Anterior cingulate cortex (tissue), 58 donors: Measurements from ENCODE around the gene RTEL1.
"Not testable (repeated sequence)": the region's sequence is repeated elsewhere in the genome, so short reads cannot be mapped to it uniquely, and the experiment has no call there.

ENCODE experiments used
- DNase-seq, 58 donors: peaks; one replicate each; lab custom pipeline; 2025; lab: John Stamatoyannopoulos, UW

The RTEL1 gene

DNA sequence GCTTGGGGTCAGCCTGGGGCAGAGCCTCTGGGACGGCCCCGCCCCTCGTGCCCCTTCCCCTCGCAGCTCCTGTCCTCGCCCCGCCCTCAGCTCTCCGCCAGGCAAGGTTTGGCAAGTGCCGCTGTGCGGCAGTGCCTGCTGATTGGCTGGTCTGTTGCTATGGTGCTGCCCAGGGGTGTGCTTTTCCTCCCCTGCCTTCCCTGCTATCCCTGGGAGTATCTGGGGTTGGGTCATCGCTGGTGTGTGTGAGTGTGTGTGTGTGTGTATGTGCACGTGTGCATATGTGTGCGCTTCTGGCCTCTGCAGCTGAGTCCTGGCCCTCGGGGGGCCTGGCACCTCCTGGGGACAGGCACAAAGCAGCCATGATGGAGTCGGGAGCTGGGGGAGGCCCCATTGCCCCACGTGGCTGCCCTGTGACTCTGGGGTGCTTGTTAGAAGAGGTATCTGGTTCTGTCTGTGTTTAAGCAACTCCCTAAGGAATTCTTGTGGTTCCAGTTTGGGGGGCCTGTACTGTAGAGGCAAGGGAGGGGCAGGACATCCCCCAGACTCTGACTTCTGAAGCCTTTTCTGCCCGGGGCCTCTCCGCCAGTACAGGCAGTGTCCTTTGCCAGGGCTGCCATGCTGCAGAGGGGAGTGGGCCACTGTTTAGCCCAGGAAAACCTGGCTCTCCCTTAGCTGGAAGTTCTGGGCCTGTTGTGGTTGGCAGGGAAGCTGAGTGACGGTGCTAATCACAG is 6.9 kb downstream of the RTEL1 start:
- peak in 50 of 58 donors; percentile 16 to 82 (median 45) for DNase-seq

DNA sequence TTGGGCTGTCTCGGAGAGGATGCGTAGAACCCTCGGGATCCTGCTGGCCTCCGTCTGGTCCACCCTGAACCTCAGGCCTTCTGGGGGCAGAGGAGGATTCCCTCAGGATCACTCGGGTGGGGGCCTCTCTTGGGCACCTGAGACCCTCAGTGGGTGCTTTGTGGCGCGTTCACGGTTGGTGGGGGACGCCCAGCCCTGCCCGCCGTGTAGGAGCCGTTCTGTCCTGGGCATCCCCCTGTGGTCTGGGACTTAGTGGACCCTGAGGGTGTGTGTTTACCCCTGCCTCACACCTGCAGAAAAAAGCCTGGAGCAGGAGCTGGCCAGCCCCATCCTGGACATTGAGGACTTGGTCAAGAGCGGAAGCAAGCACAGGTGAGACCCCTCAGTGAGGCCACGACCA is 7.6 kb downstream of the RTEL1 start:
- no peak for DNase-seq

DNA sequence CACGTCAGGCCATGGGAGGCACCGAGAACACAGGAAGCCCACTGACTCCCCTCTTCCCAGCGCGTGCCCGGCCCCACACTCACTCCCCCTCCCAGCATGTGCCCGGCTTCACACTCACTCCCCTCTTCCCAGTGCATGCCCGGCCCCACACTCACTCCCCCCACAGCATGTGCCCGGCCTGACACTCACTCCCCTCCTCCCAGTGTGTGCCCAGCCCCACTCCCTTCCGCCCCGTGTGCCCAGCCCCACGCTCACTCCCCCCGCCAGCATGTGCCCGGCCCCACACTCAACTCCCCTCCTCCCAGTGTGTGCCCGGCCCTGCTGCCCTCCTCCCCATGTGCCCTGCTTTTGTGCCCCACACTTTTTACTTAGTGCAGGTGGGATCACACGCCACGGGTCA is 9.7 kb downstream of the RTEL1 start:
- DNase-seq: no peak

DNA sequence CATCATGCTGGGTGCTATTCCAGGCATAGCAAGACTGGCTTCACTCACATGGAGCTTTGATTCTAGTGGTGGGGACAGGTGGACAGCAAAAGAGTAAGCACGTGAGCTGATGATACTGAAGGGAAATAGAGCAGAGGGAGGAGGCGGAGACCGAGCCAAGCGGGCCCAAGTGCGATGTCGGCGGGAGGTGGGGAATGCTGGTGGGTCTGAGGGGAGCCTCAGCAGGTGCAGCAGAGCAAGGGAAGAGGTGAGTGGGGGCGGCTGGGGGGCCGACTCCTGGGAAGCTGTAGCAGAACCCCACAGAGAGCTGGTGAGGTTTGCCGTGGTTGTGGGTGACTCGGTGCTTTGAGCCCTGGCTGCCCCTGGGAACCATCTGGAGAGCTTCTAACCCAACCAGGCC is 10.2 kb downstream of the RTEL1 start:
- no peak for DNase-seq

DNA sequence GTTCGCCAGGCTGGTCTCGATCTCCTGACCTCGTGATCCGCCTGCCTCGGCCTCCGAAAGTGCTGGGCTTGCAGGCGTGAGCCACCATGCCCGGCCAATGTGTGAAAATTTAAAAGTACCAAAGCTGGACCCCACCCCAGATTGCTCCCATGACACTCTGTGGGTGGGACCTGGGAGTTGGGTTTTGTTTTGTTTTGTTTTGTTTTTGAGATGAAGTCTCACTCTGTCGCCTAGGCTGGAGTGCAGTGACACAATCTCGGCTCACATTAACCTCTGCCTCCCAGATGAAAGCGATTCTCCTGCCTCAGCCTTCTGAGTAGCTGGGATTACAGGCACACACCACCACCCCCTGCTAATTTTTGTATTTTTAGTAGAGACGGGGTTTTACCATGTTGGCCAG is 13.6 kb downstream of the RTEL1 start:
- not testable (repeated sequence) for DNase-seq

DNA sequence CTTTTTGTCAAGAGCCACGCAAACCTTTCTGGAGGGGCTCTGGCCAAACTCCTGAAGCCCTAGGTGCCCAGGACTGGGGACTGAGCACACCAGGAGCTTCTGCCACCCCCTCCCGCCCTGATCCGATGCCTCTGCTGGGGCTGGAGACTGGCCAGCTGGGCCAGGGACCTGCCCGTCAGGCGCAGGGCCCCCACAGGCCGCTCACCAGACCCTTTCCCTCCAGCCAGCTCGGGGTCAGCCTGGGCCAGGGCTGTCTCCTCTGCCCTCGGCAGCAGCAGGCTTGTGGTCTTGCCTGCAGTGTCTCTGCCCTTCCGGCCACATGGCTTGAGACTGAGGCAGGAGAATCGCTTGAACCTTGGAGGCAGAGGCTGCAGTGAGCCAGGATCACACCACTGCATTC is 14.6 kb downstream of the RTEL1 start:
- DNase-seq: no peak

DNA sequence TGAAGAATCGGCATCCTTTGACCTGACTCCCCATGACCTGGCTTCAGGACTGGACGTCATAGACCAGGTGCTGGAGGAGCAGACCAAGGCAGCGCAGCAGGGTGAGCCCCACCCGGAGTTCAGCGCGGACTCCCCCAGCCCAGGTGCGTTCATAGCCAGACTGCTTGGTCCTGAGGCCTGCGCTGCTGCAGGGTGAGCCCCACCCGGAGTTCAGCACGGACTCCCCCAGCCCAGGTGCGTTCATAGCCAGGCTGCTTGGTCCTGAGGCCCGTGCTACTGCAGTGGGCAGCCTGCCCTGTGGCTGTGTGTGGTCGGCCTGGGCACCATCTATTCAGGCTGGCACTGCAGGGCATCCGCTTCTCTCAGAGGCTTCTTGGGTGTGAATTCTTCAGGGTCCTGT is 15.8 kb downstream of the RTEL1 start:
- no peak for DNase-seq

DNA sequence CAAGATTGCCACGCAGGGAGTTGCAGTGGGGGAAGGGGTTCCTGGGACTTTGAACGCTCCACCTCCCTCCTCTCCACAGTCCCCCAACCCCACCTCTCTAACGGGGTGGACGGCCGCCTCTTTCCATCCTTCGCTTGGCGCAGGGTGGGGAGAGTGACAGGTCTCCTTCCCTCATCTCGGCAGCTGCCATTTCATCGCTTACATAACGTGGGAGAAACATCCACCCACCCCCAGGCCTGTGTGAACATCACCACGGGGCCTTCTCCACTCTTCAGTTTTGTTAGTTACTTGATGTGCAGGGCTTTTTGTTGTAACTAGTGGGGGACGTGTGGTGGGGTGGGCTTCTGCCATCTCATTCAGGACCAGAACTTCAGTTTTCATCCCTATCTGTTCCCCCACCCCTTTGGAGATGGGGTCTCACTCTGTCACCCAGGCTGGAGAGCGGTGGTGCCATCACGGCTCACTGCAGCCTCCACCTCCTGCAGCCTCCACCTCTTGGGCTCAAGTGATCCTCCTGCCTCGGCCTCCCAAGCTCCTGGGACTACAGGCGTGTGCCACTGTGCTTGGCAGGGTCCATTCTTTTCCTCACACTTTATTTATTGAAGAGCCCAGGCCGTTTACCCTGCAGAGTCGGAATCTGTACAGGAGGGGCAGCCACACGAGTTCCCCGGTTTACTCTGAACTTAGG is 17.7 kb downstream of the RTEL1 start:
- DNase-seq: no peak

DNA sequence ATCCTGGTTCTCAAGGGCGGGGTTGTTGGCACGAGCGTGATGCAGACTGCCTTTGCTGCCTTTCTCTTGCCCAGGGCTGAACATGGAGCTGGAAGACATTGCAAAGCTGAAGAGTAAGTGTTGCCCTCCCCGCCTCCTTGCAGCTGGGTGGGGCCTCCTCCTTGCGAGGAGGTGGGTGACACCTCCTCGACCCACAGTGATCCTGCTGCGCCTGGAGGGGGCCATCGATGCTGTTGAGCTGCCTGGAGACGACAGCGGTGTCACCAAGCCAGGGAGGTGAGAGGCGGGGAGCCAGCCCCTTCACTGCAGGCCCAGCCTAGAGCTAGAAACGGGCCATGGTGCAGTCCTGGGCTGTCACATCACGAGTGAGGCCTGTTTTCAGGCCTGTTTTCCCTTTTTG is 20.0 kb downstream of the RTEL1 start:
- DNase-seq: peak in 1 of 58 donors; percentile 10

DNA sequence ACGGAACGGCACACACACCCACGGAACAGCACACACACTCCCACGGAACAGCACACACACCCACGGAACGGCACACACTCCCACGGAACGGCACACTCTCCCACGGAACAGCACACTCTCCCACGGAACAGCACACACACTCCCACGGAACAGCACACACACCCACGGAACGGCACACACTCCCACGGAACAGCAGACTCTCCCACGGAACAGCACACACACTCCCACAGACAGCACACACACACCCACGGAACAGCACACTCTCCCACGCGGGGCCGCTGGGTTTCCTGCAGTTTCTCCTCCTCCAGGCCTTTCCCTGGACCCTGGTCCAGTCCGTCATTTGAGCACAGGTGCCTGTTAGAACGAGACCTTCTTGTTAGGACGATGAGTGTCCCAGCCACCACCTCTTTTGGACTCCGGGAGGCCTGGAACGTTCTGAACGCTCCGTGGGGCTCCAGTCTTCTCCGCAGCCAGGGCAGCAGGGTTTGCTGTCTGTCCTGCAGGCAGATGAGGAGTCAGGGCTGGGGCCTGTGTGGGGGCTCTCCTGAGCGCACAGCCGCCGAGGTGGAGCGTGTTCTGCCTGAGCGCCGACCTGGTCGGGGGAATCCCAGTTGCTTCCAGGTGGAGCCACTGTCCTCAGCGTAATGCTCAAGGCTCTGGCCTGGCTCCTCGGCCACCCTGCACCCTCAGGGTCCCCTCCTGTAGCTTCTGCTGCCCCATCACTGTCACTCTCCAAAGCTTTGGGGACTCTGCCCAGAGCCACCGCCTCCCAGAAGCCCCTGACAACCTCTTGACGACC is 20.8 kb downstream of the RTEL1 start:
- no peak for DNase-seq

DNA sequence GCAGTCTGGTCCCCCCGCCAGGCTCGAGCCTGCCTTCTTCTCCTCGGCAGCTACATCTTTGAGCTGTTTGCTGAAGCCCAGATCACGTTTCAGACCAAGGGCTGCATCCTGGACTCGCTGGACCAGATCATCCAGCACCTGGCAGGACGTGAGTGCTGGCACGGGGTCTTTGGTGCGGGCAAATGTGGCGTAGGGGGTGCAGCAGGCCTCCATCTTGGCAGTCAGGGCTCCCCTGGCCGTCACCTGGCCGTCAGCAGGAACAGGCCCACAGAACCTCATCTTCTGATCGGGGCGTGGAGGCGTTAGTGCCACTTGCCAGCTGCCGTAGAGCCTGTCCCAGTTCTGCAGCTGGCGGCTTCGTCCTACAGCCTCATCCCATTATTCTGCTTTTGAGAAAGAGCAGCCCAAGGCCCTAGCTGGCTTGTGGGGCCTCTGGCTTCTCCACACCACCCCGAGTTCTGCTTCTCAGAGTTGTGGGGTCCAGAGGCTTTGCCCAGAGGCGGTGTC is 21.7 kb downstream of the RTEL1 start:
- no peak for DNase-seq

DNA sequence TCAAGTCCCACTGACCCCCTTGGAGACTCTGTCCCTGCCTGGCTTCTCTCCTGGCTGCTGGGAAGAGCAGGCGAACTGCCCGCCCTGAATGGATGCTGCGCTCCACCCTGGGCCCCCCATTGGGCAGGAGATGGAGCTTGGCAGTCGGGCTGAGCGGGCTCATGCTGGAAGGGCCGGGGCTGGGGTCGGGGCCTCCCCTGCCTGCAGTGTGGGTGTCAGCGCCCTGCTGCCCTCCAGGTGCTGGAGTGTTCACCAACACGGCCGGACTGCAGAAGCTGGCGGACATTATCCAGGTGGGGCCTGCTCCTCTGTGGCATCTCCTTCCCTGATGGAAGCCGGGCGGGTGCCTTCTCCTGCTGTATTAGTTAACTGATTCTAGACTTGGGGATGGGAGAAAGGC is 22.3 kb downstream of the RTEL1 start:
- DNase-seq: no peak

DNA sequence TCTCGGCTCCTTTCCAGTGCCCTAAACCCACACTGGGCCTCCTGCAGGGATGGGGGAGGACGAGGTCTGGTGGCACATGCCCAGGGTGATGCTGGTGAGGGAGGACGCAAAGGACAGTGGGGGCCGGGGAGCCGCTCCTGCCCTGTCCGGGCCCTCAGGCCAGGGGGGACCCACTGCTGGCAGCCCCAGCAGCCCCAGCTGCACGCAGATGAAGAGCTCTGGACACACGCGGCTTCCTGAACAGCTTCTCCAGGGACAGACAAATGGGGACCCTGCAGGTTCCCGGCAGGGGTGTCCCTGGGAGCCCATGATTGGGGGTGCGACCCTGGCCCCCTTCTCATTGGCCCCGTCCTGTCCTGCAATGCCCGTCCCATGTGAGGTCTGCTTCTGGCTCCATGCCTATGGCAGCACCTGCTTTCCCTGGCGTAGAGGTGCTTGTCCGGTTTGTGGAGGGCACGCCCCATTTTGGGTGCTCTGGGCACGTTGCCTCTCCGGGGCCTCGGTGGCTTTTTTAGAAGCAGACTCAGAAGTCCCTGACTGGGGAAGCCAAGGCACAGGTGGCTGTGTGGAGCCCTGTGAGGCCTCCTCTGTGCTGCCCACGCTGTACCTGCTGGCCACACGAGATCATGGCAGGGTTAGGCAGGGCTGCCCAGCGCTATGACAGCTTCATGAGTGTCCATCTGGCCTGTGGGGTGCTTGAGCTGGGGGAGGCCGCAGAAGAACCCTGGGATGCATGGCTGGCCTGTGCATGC is 22.9 kb downstream of the RTEL1 start:
- no peak for DNase-seq

DNA sequence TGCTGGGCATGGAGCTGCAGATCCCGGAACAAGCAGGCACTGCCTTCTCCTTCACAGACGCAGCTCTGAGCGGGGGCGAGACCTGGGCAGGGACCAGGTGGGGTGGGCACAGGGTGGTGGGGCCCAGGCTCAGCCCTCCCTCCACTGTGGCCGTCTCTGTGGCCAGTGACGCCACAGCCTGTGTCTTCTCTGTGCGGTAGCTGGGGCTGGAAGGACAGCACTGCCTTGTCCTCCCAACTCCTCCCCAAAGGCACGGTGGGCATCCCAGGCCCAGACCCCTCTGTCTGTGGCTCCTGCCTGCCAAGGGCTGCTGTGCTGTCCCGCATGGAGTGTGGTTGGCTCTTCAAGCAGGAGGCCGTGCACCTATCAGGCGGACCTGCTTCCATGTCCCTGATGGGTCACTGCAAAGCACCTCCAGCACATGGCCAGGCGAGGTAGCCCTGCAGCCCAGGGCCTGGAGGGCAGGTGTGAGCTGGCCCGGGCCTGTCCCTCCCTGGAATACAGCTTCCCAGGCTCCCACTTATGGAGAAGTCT is 23.6 kb downstream of the RTEL1 start:
- DNase-seq: no peak

DNA sequence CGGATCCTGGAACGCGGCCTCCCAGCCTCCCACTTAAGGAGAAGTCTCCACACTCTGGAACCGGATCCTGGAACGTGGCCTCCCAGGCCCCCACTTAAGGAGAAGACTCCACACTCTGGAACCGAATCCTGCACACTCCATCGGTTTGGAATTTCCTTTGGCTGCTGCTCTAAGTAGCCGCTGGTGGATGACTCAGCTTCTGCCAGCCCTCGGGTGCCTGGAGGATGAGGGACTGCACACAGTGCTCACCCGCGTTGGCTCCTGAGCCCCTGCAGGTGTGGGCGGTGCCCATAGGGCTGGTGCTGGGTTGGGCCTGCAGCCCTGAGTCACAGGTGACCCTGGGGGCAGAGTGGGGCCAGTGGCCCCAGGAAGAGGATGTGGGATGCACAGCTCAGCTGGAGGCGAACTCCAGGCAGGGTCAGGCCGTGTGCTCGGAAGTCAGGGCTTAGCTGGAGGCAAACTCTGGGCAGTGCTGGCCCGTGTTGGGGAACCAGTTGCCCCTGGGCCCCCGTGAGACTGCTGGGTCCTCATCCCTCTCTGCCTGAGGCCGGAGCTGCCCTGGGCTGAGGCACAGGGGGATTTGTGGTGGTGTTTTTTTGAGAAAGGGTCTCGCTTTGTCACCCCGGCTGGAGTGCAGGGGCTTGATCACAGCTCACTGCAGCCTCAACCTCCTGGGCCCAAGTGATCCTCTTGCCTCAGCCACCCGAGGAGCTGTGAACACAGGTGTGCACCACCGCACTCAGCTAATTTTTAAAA is 24.4 kb downstream of the RTEL1 start:
- DNase-seq: peak in 37 of 58 donors; percentile 7 to 84 (median 43)

DNA sequence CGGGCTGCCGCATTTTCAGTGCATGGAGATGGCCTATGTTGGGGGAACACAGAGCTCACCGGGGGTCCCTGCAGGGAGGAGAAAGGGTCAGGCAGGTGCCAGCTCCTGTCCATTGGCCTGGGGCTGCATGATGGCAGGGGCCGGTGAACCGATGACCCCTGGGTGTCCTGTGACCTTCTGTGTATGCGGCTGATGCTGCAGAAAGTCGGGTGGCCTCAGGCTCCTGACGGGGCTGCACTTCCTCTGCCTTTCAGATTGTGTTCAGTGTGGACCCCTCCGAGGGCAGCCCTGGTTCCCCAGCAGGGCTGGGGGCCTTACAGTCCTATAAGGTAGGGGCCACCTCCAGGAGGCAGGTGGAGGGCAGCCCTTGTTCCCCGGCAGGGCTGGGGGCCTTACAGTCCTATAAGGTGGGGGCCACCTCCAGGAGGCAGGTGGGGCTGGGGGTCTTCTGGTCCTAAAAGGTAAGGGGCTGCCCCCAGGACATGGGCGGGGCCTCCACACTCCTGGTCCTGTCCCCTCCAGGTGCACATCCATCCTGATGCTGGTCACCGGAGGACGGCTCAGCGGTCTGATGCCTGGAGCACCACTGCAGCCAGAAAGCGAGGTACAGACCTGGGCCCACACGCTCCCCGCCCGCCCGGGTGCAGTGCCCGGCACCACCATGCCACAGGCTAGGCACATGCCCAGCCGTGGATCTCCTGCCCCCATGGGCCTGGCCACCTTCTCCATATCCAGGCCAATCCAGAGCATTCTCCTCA is 27.3 kb downstream of the RTEL1 start:
- no peak for DNase-seq

DNA sequence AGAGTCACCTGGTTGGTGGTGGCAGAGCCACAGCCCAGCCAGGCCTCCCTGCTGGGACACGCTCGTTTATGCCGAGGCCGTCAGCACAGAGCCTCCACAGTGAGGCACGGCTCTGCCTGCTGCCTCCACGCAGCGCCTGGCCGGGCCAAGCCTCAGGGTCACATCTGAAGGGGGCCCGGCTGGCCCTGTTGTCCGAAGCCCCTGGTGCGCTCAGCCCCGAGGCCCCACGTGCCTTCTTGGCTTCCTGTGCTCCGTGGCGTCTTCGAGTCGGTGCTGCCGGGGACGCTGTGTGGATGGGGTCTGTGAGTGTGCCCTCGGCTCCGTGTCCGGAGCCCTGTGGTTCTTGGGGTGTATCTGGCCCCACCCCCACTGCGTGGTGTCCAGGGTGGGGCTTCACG is 28.0 kb downstream of the RTEL1 start:
- no peak for DNase-seq

DNA sequence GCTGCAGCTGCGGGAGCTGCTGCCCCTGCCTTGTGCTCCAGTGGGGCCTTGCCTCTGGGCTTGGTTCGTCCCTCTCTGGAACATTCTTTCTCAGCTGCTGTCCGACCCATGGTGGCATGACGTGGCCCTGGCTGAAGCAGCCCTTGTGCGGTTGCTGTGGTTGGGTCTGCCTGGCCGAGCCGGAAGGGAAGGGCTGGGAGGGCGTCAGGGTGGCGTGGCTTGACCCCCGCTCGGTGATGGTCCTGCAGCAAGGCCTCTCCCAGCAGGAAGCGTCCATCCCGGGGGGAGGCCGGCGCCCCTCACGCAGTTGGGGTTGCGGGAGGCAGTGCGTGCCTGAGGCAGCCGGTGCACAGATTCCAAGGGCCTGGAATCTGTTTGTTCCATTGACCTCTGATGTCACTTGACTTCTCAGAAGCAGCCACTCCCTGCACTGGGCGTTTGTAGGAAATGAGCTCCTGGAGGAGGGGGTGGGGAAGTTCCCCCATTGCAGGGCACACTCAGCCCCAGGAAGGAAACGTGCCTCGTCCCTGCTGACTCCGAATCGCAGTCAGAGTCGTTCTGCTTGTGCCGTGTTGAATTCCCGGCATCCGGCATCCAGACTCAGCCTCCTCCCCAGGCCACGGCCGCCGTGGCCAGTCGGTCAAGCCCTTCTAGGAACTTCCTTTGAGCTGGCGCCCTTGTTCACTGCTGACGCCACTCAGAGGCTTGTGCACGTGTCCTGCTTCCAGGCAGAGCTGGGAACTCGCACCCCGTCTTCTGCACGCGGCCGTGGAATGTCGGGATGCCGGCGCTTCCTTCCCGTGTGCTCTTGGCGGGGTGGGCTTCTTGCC is 28.6 kb downstream of the RTEL1 start:
- peak in 2 of 58 donors; percentile 19 to 23 for DNase-seq
